Gastroesophageal sphincter (tissue), 3 donors: ENCODE results near the gene SAA2.

ENCODE experiments used
- CTCF ChIP-seq, 4 experiments: fragments of 200-600 bp in 2 of 4; fragments of 450-650 bp in 2 of 4; sonication (generic) in 1 of 4; IDR thresholded peaks; one replicate each; pipeline ENCODE4 v1.5.1; 2017 to 2019; ENCODE audit warnings: antibody characterized with exemption in 4 of 4, mild to moderate bottlenecking in 2 of 4, moderate library complexity in 2 of 4
- POLR2A ChIP-seq, 2 donors: fragments of 450-650 bp; IDR thresholded peaks; one replicate each; pipeline ENCODE4 v1.6.1; 2017; ENCODE audit warnings: antibody characterized with exemption in 2 of 2, mild to moderate bottlenecking in 2 of 2, moderate library complexity in 1 of 2
- POLR2AphosphoS5 ChIP-seq: sonication (generic); formaldehyde crosslinking; IDR thresholded peaks from one replicate; pipeline ENCODE4 v1.6.1; 2017; ENCODE audit warnings: antibody characterized with exemption

GRCh38 chr11:18236664-18237356, 11.7 kb downstream of the SAA2 start, which contains the start of gene SAA4:
- TF ChIP-seq CTCF (IDR thresholded peaks at IDR 0.05) (no peak), POLR2A (IDR thresholded peaks at IDR 0.05) (no peak), POLR2AphosphoS5 (no peak)
